SU-DHL-6 (cell line): ENCODE measurements around the gene SLCO4A1.

Source experiments
- EZH2phosphoT487 ChIP-seq: fragments of 200-600 bp; sonication (generic), shearing (Covaris generic); conservative IDR thresholded peaks from 2 replicates; pipeline ENCODE4 v1.6.1; 2018; ENCODE audit warnings: mild to moderate bottlenecking, antibody characterized with exemption, low read length, moderate library complexity, mixed read lengths
- TF ChIP-seq, protein P1 (sequence below): fragments of 200-600 bp; sonication (generic); IDR thresholded peaks from one replicate; pipeline ENCODE4 v1.5.1; 2017; ENCODE audit warnings: antibody characterized with exemption, mild to moderate bottlenecking, low read length, moderate library complexity; ENCODE audit not compliant: insufficient read depth, poor library complexity, severe bottlenecking

DNA sequence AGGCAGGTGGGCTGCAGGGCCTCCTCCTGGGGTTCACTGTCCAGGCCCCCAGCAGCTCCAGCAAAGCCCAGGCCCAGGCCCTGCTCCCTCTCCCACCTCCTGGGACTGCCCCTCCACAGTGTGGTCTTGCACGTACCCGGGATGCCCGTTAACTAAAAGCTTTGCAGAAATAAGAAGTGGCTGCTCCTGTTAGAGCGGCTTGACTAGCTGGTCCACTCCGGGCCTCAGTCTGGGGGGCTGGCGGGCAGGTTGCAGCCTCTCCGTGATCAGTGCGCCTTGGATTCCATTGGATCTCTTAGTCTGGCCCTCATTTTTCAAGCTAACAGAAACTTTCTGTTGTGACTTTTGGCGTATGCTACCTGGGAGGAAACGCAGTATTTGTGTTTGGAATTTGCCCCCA is 26.9 kb downstream of the SLCO4A1 start:
- TF ChIP-seq, protein P1, sequence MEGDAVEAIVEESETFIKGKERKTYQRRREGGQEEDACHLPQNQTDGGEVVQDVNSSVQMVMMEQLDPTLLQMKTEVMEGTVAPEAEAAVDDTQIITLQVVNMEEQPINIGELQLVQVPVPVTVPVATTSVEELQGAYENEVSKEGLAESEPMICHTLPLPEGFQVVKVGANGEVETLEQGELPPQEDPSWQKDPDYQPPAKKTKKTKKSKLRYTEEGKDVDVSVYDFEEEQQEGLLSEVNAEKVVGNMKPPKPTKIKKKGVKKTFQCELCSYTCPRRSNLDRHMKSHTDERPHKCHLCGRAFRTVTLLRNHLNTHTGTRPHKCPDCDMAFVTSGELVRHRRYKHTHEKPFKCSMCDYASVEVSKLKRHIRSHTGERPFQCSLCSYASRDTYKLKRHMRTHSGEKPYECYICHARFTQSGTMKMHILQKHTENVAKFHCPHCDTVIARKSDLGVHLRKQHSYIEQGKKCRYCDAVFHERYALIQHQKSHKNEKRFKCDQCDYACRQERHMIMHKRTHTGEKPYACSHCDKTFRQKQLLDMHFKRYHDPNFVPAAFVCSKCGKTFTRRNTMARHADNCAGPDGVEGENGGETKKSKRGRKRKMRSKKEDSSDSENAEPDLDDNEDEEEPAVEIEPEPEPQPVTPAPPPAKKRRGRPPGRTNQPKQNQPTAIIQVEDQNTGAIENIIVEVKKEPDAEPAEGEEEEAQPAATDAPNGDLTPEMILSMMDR, result no peak
- TF ChIP-seq EZH2phosphoT487, result no peak
